Measurements from ENCODE around the gene SKA1. TPM values are rescaled to one million over a fixed set of nuclear protein-coding genes. Genes with fewer than 3 reads are reported as not detected.

Gene SKA1
- total RNA-seq, 1 donor from 2014 or later = not detected

GRCh38 chr18:50439460-50440015 is 64.7 kb downstream of the SKA1 start:
- DNase-seq (ENCODE audit: low spot score in 2 of 2) = no peak
- intact Hi-C loops (cut with DNase I) = no loop called here
- no peak for TF ChIP-seq CTCF (IDR thresholded peaks at IDR 0.05)
- Histone ChIP-seq H3K27me3 (no peaks in the 10 kb centered on the region), H3K27ac (no peak overlapping the region), H3K4me3 (no peak overlapping the region), H3K4me1 (no peaks in the 10 kb centered on the region), H3K36me3 (no peaks in the 10 kb centered on the region), H3K9me3 (no peaks in the 10 kb centered on the region)

- intact Hi-C loops (cut with DNase I) = no loop called here
- no peak for TF ChIP-seq CTCF (IDR thresholded peaks at IDR 0.05)
Observed at GRCh38 chr18:50441016-50441415, 66.2 kb downstream of the SKA1 start.

GRCh38 chr18:50441501-50441900 is 66.7 kb downstream of the SKA1 start:
- H3K4me1 ChIP-seq = no peaks in the 10 kb centered on the region
- no peaks in the 10 kb centered on the region for H3K27me3 ChIP-seq
- intact Hi-C loops (cut with DNase I) = no loop called here
- H3K4me3 ChIP-seq = no peak overlapping the region
- no peak overlapping the region for H3K27ac ChIP-seq
- H3K9me3 ChIP-seq = no peaks in the 10 kb centered on the region
- no peak for DNase-seq (ENCODE audit: low spot score in 2 of 2)
- H3K36me3 ChIP-seq = no peaks in the 10 kb centered on the region
- TF ChIP-seq CTCF (IDR thresholded peaks at IDR 0.05) = no peak

More at GRCh38 chr18:50441016-50441415, 66.2 kb downstream of the SKA1 start:
- H3K9me3 ChIP-seq = no peaks in the 10 kb centered on the region
- DNase-seq (ENCODE audit: low spot score in 2 of 2) = no peak
- H3K4me1 ChIP-seq = no peaks in the 10 kb centered on the region
- H3K27ac ChIP-seq = no peak overlapping the region
- H3K36me3 ChIP-seq = no peaks in the 10 kb centered on the region
- no peak overlapping the region for H3K4me3 ChIP-seq
- H3K27me3 ChIP-seq = no peaks in the 10 kb centered on the region

Other genes starting within 250 kb of the SKA1 start
- 0.21 TPM for gene MYO5B, start 179.9 kb upstream of the SKA1 start, total RNA-seq
- gene CFAP53, start 108.6 kb upstream of the SKA1 start, total RNA-seq = not detected
- gene MBD1, start 93.5 kb upstream of the SKA1 start, total RNA-seq = 53.4 TPM
- 171 TPM for gene CXXC1, start 87.4 kb upstream of the SKA1 start, total RNA-seq
- gene MAPK4, start 185.0 kb downstream of the SKA1 start, total RNA-seq = 1.2 TPM

Measured in ascending aorta (tissue), 2 donors.